Gastroesophageal sphincter (tissue), 4 donors: ENCODE measurements around the gene CIAO3. TPM values are rescaled to one million over a fixed set of nuclear protein-coding genes. Genes with fewer than 3 reads are reported as not detected.

Experiments
- ATAC-seq: fragments of 150-250 bp; one replicate; pipeline ENCODE4 v1.9.1; 2016; ENCODE audit warnings: mild to moderate bottlenecking, moderate library complexity
- H3K27ac ChIP-seq, 4 donors: fragments of 200-600 bp; sonication (generic) in 3 of 4; 1 replicate in 3 of 4; 2 replicates in 1 of 4; pipeline ENCODE4 v1.5.1; 2016 to 2019
- H3K27me3 ChIP-seq: fragments of 200-600 bp; sonication (generic); one replicate; pipeline ENCODE4 v1.5.1; 2019
- H3K36me3 ChIP-seq, 2 donors: fragments of 200-600 bp; sonication (generic); one replicate each; pipeline ENCODE4 v1.5.1; 2019; ENCODE audit warnings: control low read depth in 1 of 2
- H3K4me1 ChIP-seq, 3 donors: fragments of 200-600 bp; sonication (generic); 1 replicate in 2 of 3; 2 replicates in 1 of 3; pipeline ENCODE4 v1.5.1; 2016 to 2019; ENCODE audit warnings: control low read depth in 2 of 3
- H3K4me3 ChIP-seq, 2 donors: fragments of 200-600 bp; sonication (generic); one replicate each; pipeline ENCODE4 v1.5.1; 2019; ENCODE audit warnings: mild to moderate bottlenecking in 1 of 2, moderate library complexity in 1 of 2
- H3K9me3 ChIP-seq, 3 donors: fragments of 200-600 bp; sonication (generic); one replicate each; pipeline ENCODE4 v1.5.1; 2017 to 2019; ENCODE audit warnings: control low read depth in 2 of 3
- CTCF ChIP-seq, 4 experiments: fragments of 200-600 bp in 2 of 4; fragments of 450-650 bp in 2 of 4; sonication (generic) in 1 of 4; IDR thresholded peaks; one replicate each; pipeline ENCODE4 v1.5.1; 2017 to 2019; ENCODE audit warnings: antibody characterized with exemption in 4 of 4, mild to moderate bottlenecking in 2 of 4, moderate library complexity in 2 of 4
- EP300 ChIP-seq: sonication (generic); formaldehyde crosslinking; IDR thresholded peaks from one replicate; pipeline ENCODE4 v1.6.1; 2017; ENCODE audit warnings: antibody characterized with exemption, mild to moderate bottlenecking
- POLR2A ChIP-seq, 2 donors: fragments of 450-650 bp; IDR thresholded peaks; one replicate each; pipeline ENCODE4 v1.6.1; 2017; ENCODE audit warnings: antibody characterized with exemption in 2 of 2, mild to moderate bottlenecking in 2 of 2, moderate library complexity in 1 of 2
- POLR2AphosphoS5 ChIP-seq: sonication (generic); formaldehyde crosslinking; IDR thresholded peaks from one replicate; pipeline ENCODE4 v1.6.1; 2017; ENCODE audit warnings: antibody characterized with exemption
- WGBS, 2 donors: methylation state at CpG; one replicate each; pipeline ENCODE4 v1.1.5; 2018; ENCODE audit warnings: low coverage in 1 of 2; 5-methylcytosine and 5-hydroxymethylcytosine counted together
- total RNA-seq, 4 donors: library from RNA; depleted of rRNA; stranded (reverse); fragments of >200 nt; gene quantifications; one replicate each; pipeline ENCODE4 v1.1.0, GENCODE V29; 2016

The CIAO3 gene
- total RNA-seq, 4 donors from 2014 or later, result 18.5 to 46.7 (median 25.6) TPM

- WGBS, 2 donors, result 20% methylated on average over 1 of the region's 20 CpGs; no CpG with 5 or more reads in 1 of the 2 donors
- H3K4me1 ChIP-seq, result no peaks in the 10 kb centered on the region
- no peak overlapping the region for H3K4me3 ChIP-seq
- no peaks in the 10 kb centered on the region for H3K36me3 ChIP-seq
- no peaks in the 10 kb centered on the region for H3K9me3 ChIP-seq
- H3K27me3 ChIP-seq, result peaks cover 69% of the 10 kb centered on the region
- no peak overlapping the region for H3K27ac ChIP-seq
- ATAC-seq, result no peak
- no peak for TF ChIP-seq POLR2AphosphoS5
- no peak for TF ChIP-seq POLR2A (IDR thresholded peaks at IDR 0.05)
- no peak for TF ChIP-seq EP300
- TF ChIP-seq CTCF (IDR thresholded peaks at IDR 0.05), result no peak
These were observed 23.5 kb upstream of the CIAO3 start for GRCh38 chr16:764184-764750.

- TF ChIP-seq EP300 (no peak), CTCF (IDR thresholded peaks at IDR 0.05) (no peak), POLR2AphosphoS5 (no peak), POLR2A (IDR thresholded peaks at IDR 0.05) (no peak)
- peaks cover 63% of the 10 kb centered on the region for H3K27me3 ChIP-seq
- H3K4me3 ChIP-seq, result no peak overlapping the region
- ATAC-seq, result no peak
- no peak overlapping the region for H3K27ac ChIP-seq
- H3K36me3 ChIP-seq, result no peaks in the 10 kb centered on the region
- WGBS, 2 donors, result no CpG with 5 or more reads among the region's 21 CpGs
- H3K4me1 ChIP-seq, result no peaks in the 10 kb centered on the region
- H3K9me3 ChIP-seq, result no peaks in the 10 kb centered on the region
These were observed 22.8 kb upstream of the CIAO3 start for GRCh38 chr16:763369-764183.

GRCh38 chr16:762595-763268 is 21.9 kb upstream of the CIAO3 start:
- Histone ChIP-seq H3K4me3 (no peak overlapping the region), H3K9me3 (no peaks in the 10 kb centered on the region), H3K27ac (no peak overlapping the region), H3K4me1 (no peaks in the 10 kb centered on the region), H3K36me3 (no peaks in the 10 kb centered on the region), H3K27me3 (peaks cover 61% of the 10 kb centered on the region)
- WGBS, 2 donors, result 57% methylated on average over 4 of the region's 17 CpGs; no CpG with 5 or more reads in 1 of the 2 donors
- TF ChIP-seq EP300, result no peak
- no peak for TF ChIP-seq CTCF (IDR thresholded peaks at IDR 0.05)
- TF ChIP-seq POLR2A (IDR thresholded peaks at IDR 0.05), result no peak
- no peak for TF ChIP-seq POLR2AphosphoS5
- no peak for ATAC-seq

GRCh38 chr16:761625-762513 is 21.1 kb upstream of the CIAO3 start:
- Histone ChIP-seq H3K36me3 (no peaks in the 10 kb centered on the region), H3K4me3 (no peak overlapping the region), H3K27ac (no peak overlapping the region), H3K9me3 (no peaks in the 10 kb centered on the region), H3K4me1 (no peaks in the 10 kb centered on the region), H3K27me3 (peaks cover 59% of the 10 kb centered on the region)
- ATAC-seq, result no peak
- TF ChIP-seq POLR2AphosphoS5, result no peak
- no CpG with 5 or more reads among the region's 22 CpGs for WGBS, 2 donors
